ENCODE data around the gene ZEB1. TPM values are rescaled to one million over a fixed set of nuclear protein-coding genes. Genes with fewer than 3 reads are reported as not detected.

Gene ZEB1
- total RNA-seq, 1 donor from 2014 or later, result 46.4 TPM

DNA sequence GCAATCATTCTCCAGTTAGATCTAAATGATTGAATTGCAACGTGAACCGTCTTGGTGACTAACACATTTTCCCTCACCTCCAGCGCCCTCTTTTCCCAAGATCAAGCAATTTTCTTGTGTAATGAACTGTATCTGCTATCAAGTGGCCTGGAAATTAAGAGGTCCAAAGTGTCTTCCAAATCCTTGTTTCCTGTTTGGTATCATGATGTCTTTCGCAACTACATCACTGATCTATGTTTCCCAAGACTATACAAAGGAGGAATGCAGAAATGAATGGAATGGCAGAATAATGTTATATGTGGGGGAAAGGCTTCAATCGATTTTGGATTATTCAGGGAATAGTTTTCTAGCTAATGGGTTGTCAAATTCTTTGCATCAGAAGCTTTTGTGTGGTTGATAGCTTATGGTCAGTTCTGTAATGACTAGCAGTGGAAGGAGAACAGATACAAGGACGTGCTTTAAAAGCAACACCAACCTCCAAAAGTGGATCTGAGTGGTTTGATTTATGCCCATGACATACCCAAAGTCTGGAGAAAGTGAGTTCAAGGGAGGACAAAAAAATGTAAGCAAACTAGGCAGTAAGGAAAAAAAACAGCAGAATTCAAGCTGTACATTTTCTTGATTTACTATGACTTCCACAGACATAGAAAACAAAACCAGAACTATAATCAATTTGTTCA is 14.6 kb upstream of the ZEB1 start:
- H3K27me3 ChIP-seq (ENCODE audit: low read depth), result no peaks in the 10 kb centered on the region
- no peaks in the 10 kb centered on the region for H3K36me3 ChIP-seq
- H3K4me1 ChIP-seq, result no peaks in the 10 kb centered on the region
- H3K9me3 ChIP-seq, result no peaks in the 10 kb centered on the region
- H3K4me3 ChIP-seq, result no peak overlapping the region
- TF ChIP-seq CTCF (IDR thresholded peaks at IDR 0.05), result no peak
- intact Hi-C loops (cut with DNase I), result no loop called here
- DNase-seq (no peak), ATAC-seq (no peak)
- H3K27ac ChIP-seq, result no peak overlapping the region

DNA sequence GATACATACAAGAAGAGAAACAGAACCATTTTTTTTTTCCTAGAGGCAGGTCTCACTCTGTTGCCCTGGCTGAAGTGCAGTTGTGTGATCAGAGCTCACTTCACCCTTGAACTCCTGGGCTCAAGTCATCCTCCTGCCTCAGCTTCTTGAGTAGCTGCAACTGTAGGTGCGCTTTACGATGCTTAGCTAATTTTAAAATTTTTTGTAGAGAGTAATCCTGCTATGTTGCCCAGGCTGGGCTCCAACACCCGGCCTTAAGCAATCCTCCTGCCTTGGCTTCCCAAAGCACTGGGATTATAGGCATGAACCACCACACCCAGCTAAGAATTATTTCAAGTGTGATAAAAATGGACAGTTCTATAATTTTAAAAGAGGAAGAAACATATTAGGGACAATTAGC is 5.6 kb upstream of the ZEB1 start:
- Histone ChIP-seq H3K27me3 (ENCODE audit: low read depth) (no peaks in the 10 kb centered on the region), H3K4me3 (no peak overlapping the region), H3K4me1 (no peaks in the 10 kb centered on the region), H3K9me3 (no peaks in the 10 kb centered on the region), H3K36me3 (no peaks in the 10 kb centered on the region), H3K27ac (no peak overlapping the region)
- no peak for DNase-seq
- TF ChIP-seq CTCF (IDR thresholded peaks at IDR 0.05), result no peak
- no peak for ATAC-seq
- intact Hi-C loops (cut with DNase I), result no loop called here

- Histone ChIP-seq H3K4me1 (no peaks in the 10 kb centered on the region), H3K36me3 (no peaks in the 10 kb centered on the region), H3K9me3 (no peaks in the 10 kb centered on the region), H3K27ac (no peak overlapping the region), H3K4me3 (no peak overlapping the region), H3K27me3 (ENCODE audit: low read depth) (no peaks in the 10 kb centered on the region)
- no peak for TF ChIP-seq CTCF (IDR thresholded peaks at IDR 0.05)
- DNase-seq, result no peak
- ATAC-seq, result no peak
- intact Hi-C loops (cut with DNase I), result no loop called here
Measured at GRCh38 chr10:31314256-31315150, 4.5 kb upstream of the ZEB1 start.

DNA sequence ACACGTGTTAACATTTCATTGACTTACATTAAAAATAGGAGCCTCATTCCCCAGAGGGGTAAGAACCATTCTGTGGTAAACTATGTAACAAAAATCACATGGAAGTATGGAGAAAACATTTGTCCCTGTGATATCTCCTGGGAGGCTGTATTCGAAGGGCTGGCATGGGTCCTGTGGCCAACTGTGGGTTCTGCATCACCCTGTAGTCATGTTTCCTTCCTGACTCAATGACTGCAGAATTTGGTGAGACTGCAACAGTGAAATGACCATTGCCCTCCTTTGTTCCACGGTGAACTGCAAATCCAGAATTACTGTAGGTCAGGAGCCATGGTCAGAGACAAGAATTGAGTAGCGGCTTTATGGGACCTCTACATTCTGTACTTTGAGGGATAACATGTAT is 3.6 kb upstream of the ZEB1 start:
- intact Hi-C loops (cut with DNase I), result no loop called here
- H3K4me3 ChIP-seq, result no peak overlapping the region
- H3K9me3 ChIP-seq, result no peaks in the 10 kb centered on the region
- no peaks in the 10 kb centered on the region for H3K36me3 ChIP-seq
- no peaks in the 10 kb centered on the region for H3K27me3 ChIP-seq (ENCODE audit: low read depth)
- ATAC-seq, result no peak
- H3K27ac ChIP-seq, result no peak overlapping the region
- H3K4me1 ChIP-seq, result peaks cover 4% of the 10 kb centered on the region
- DNase-seq, result no peak
- no peak for TF ChIP-seq CTCF (IDR thresholded peaks at IDR 0.05)

GRCh38 chr10:31317171-31317570 is 1.8 kb upstream of the ZEB1 start:
- H3K36me3 ChIP-seq, result no peaks in the 10 kb centered on the region
- ATAC-seq, result no peak
- DNase-seq, result no peak
- H3K27ac ChIP-seq, result no peak overlapping the region
- no peak overlapping the region for H3K4me3 ChIP-seq
- H3K27me3 ChIP-seq (ENCODE audit: low read depth), result no peaks in the 10 kb centered on the region
- TF ChIP-seq CTCF (IDR thresholded peaks at IDR 0.05), result no peak
- H3K9me3 ChIP-seq, result no peaks in the 10 kb centered on the region
- intact Hi-C loops (cut with DNase I), result no loop called here
- peaks cover 16% of the 10 kb centered on the region for H3K4me1 ChIP-seq

All from lower lobe of right lung (tissue), 2 donors.